H1 (cell line): ENCODE data around the gene IQCK. TPM values are rescaled to one million over a fixed set of nuclear protein-coding genes. Genes with fewer than 3 reads are reported as not detected.
A peak's percentile ranks its signal among the peaks of the same experiment; 100 is the strongest.

ENCODE experiments used
- CTCF ChIA-PET: fragments of 300-600 bp; sonication (Branson Sonifier 250); formaldehyde crosslinking; loops from one replicate; lab custom pipeline; 2021; ENCODE audit not compliant: partially characterized antibody; lab: Charles Lee
- POLR2A ChIA-PET: fragments of 300-600 bp; sonication (Branson Sonifier 250); formaldehyde crosslinking; loops from one replicate; lab custom pipeline; 2021; ENCODE audit warnings: inconsistent platforms; ENCODE audit not compliant: partially characterized antibody; lab: Charles Lee
- DNase-seq, 2 experiments: peaks; one replicate each; pipeline versions ENCODE4 v3.0.0 to v3.0.0-alpha.2; 2010 to 2022; ENCODE audit warnings: low spot score in 2 of 2, low read depth in 1 of 2, mixed read lengths in 1 of 2
- FAIRE-seq: peaks from 2 replicates; lab custom pipeline; 2011; peaks lifted over from hg19 to GRCh38; lab: Jason Lieb, UNC
- H2AFZ ChIP-seq: 2 replicates; pipeline ENCODE4 v1.8.1; 2012; ENCODE audit warnings: low read length, inconsistent platforms
- H2AK5ac ChIP-seq: 2 replicates; pipeline ENCODE4 v1.6.1; 2013; ENCODE audit warnings: low read depth, low read length
- H2BK120ac ChIP-seq: replicated peaks from 2 replicates; pipeline ENCODE3; 2013; ENCODE audit warnings: low read depth, low read length, inconsistent platforms
- H2BK12ac ChIP-seq: 2 replicates; pipeline ENCODE4 v1.6.1; 2013; ENCODE audit warnings: low read depth, low read length
- H2BK15ac ChIP-seq: 2 replicates; pipeline ENCODE4 v1.6.1; 2013; ENCODE audit warnings: low read length
- H2BK20ac ChIP-seq: 2 replicates; pipeline ENCODE4 v1.6.1; 2013; ENCODE audit warnings: low read length
- H2BK5ac ChIP-seq: 2 replicates; pipeline ENCODE4 v1.6.1; 2013; ENCODE audit warnings: low read depth, low read length
- H3K14ac ChIP-seq: 2 replicates; pipeline ENCODE4 v1.6.1; 2013; ENCODE audit warnings: inconsistent platforms; ENCODE audit not compliant: insufficient read length
- H3K18ac ChIP-seq: 2 replicates; pipeline ENCODE4 v1.6.1; 2013; ENCODE audit warnings: low read length; ENCODE audit errors: extremely low read depth
- H3K23ac ChIP-seq: 2 replicates; pipeline ENCODE4 v1.6.1; 2013; ENCODE audit warnings: inconsistent platforms; ENCODE audit not compliant: insufficient read length
- H3K23me2 ChIP-seq: 2 replicates; pipeline ENCODE4 v1.6.1; 2013; ENCODE audit warnings: low read depth, low read length
- H3K27ac ChIP-seq: 2 replicates; pipeline ENCODE4 v1.6.1; 2011; ENCODE audit warnings: low read depth, low read length, inconsistent platforms
- H3K27me3 ChIP-seq, 4 experiments: replicated peaks in 1 of 4; 1 replicate in 1 of 4; 2 replicates in 3 of 4; pipeline versions ENCODE4 v1.6.1 to v1.8.1; 2011 to 2013; ENCODE audit warnings: low read length in 3 of 4, mild to moderate bottlenecking in 3 of 4, inconsistent platforms in 2 of 4, mixed read lengths in 2 of 4, moderate library complexity in 1 of 4; ENCODE audit not compliant: control insufficient read depth in 3 of 4, insufficient read depth in 3 of 4; ENCODE audit errors: extremely low read depth in 1 of 4
- H3K36me3 ChIP-seq, 4 experiments: 2 replicates each; pipeline versions ENCODE4 v1.6.1 to v1.8.1; 2011 to 2013; ENCODE audit warnings: mild to moderate bottlenecking in 4 of 4, low read length in 3 of 4, moderate library complexity in 2 of 4, control low read depth in 1 of 4, inconsistent platforms in 1 of 4; ENCODE audit not compliant: insufficient read depth in 4 of 4, control insufficient read depth in 2 of 4
- H3K4ac ChIP-seq: replicated peaks from 2 replicates; pipeline ENCODE3; 2013; ENCODE audit warnings: low read length, low read depth, mixed read lengths, inconsistent platforms; ENCODE audit not compliant: insufficient read length
- H3K4me1 ChIP-seq, 4 experiments: replicated peaks in 1 of 4; 1 replicate in 1 of 4; 2 replicates in 3 of 4; pipeline versions ENCODE4 v1.6.1 to v1.8.1; 2011 to 2013; ENCODE audit warnings: low read length in 3 of 4, inconsistent platforms in 2 of 4, mixed read lengths in 1 of 4; ENCODE audit not compliant: insufficient read depth in 4 of 4, control insufficient read depth in 3 of 4
- H3K4me2 ChIP-seq, 2 experiments: 2 replicates each; pipeline versions ENCODE4 v1.6.1 to v1.8.1; 2011 to 2013; ENCODE audit warnings: low read depth in 2 of 2, low read length in 2 of 2, control low read depth in 1 of 2, inconsistent platforms in 1 of 2, mild to moderate bottlenecking in 1 of 2; ENCODE audit not compliant: insufficient read depth in 1 of 2
- H3K4me3 ChIP-seq, 4 experiments: fragments of 200-600, 300-600 bp in 1 of 4; sonication (generic), shearing (Covaris generic), sonication (Bioruptor Twin) in 1 of 4; 2 replicates each; pipeline versions ENCODE4 v1.5.1 to v1.8.1; 2011 to 2016; ENCODE audit warnings: low read length in 4 of 4, low read depth in 3 of 4, control low read depth in 2 of 4, inconsistent platforms in 2 of 4, mild to moderate bottlenecking in 2 of 4, mixed read lengths in 1 of 4, moderate library complexity in 1 of 4; ENCODE audit not compliant: insufficient read depth in 2 of 4; ENCODE audit errors: extremely low read depth in 1 of 4
- H3K56ac ChIP-seq: replicated peaks from 2 replicates; pipeline ENCODE3; 2013; ENCODE audit warnings: low read depth, mild to moderate bottlenecking, mixed read lengths, low read length, inconsistent platforms; ENCODE audit not compliant: insufficient read length
- H3K79me1 ChIP-seq: 2 replicates; pipeline ENCODE4 v1.6.1; 2013; ENCODE audit warnings: low read depth, low read length, control low read depth
- H3K79me2 ChIP-seq, 2 experiments: 2 replicates each; pipeline versions ENCODE4 v1.6.1 to v1.8.1; 2012 to 2013; ENCODE audit warnings: low read length in 2 of 2, mild to moderate bottlenecking in 2 of 2, inconsistent platforms in 1 of 2; ENCODE audit not compliant: insufficient read depth in 2 of 2, control insufficient read depth in 1 of 2
- H3K9ac ChIP-seq, 4 experiments: replicated peaks in 1 of 4; 1 replicate in 1 of 4; 2 replicates in 3 of 4; pipeline versions ENCODE4 v1.6.1 to v1.8.1; 2011 to 2013; ENCODE audit warnings: low read depth in 3 of 4, low read length in 3 of 4, control low read depth in 2 of 4, mild to moderate bottlenecking in 2 of 4, moderate library complexity in 2 of 4, inconsistent platforms in 1 of 4; ENCODE audit errors: extremely low read depth in 1 of 4
- H3K9me3 ChIP-seq, 2 experiments: 2 replicates each; pipeline versions ENCODE4 v1.6.1 to v1.8.1; 2012 to 2013; ENCODE audit warnings: mild to moderate bottlenecking in 2 of 2, moderate library complexity in 2 of 2, control low read depth in 1 of 2, inconsistent platforms in 1 of 2, low read depth in 1 of 2, low read length in 1 of 2, mixed read lengths in 1 of 2; ENCODE audit not compliant: insufficient read depth in 2 of 2
- H4K20me1 ChIP-seq, 2 experiments: replicated peaks in 1 of 2; 2 replicates each; pipeline versions ENCODE3 to v1.8.1; 2011 to 2013; ENCODE audit warnings: inconsistent platforms in 2 of 2, low read length in 2 of 2, mild to moderate bottlenecking in 1 of 2; ENCODE audit not compliant: insufficient read depth in 2 of 2, control insufficient read depth in 1 of 2
- H4K5ac ChIP-seq: 2 replicates; pipeline ENCODE4 v1.6.1; 2013; ENCODE audit warnings: low read length, low read depth, mixed read lengths, inconsistent platforms; ENCODE audit not compliant: insufficient read length
- H4K8ac ChIP-seq: 2 replicates; pipeline ENCODE4 v1.8.0; 2013; ENCODE audit warnings: mild to moderate bottlenecking, moderate library complexity, low read length, inconsistent platforms; ENCODE audit not compliant: insufficient read depth; ENCODE audit errors: extremely low read depth
- H4K91ac ChIP-seq: replicated peaks from 2 replicates; pipeline ENCODE3; 2013; ENCODE audit warnings: low read length, mixed read lengths, inconsistent platforms; ENCODE audit not compliant: insufficient read length
- ASH2L ChIP-seq: fragments of 200-600, 300-600 bp; sonication (generic); IDR thresholded peaks from one replicate; pipeline ENCODE4 v1.7.1; 2017; ENCODE audit warnings: low read length
- BCL11A ChIP-seq, 2 experiments: IDR thresholded peaks; one replicate each; pipeline ENCODE4 v1.6.1; 2011; ENCODE audit warnings: low read depth in 2 of 2, low read length in 2 of 2, mild to moderate bottlenecking in 2 of 2
- EGR1 ChIP-seq: IDR thresholded peaks from 2 replicates; pipeline ENCODE4 v1.6.1; 2011; ENCODE audit warnings: low read depth, low read length, borderline replicate concordance
- KDM4A ChIP-seq: IDR thresholded peaks from one replicate; pipeline ENCODE4 v1.7.1; 2012; ENCODE audit warnings: low read depth, mild to moderate bottlenecking, moderate library complexity, low read length, inconsistent platforms; ENCODE audit not compliant: severe bottlenecking
- POU5F1 ChIP-seq: IDR thresholded peaks from 2 replicates; pipeline ENCODE4 v1.6.1; 2011; ENCODE audit warnings: low read depth, mild to moderate bottlenecking, low read length, moderate library complexity
- RNF2 ChIP-seq: fragments of 200-900, 300-1000 bp; sonication (generic); IDR thresholded peaks from 2 replicates; pipeline ENCODE4 v1.7.1; 2016; ENCODE audit warnings: borderline replicate concordance, low read depth, mild to moderate bottlenecking, antibody characterized with exemption, low read length; ENCODE audit not compliant: poor library complexity, severe bottlenecking; ENCODE audit errors: missing control alignments
- SAP30 ChIP-seq: fragments of 300-600 bp; sonication (generic); IDR thresholded peaks from 2 replicates; pipeline ENCODE4 v1.7.1; 2012; ENCODE audit warnings: low read length, moderate library complexity, mild to moderate bottlenecking, inconsistent platforms; ENCODE audit not compliant: insufficient read depth, insufficient replicate concordance
- SIN3A ChIP-seq, 2 experiments: IDR thresholded peaks in 1 of 2; conservative IDR thresholded peaks in 1 of 2; 2 replicates each; pipeline ENCODE4 v1.6.1; 2011 to 2012; ENCODE audit warnings: low read length in 2 of 2, improper control_type of control experiment in 1 of 2, low read depth in 1 of 2, mild to moderate bottlenecking in 1 of 2
- TAF7 ChIP-seq: optimal IDR thresholded peaks from 2 replicates; pipeline ENCODE3; 2011; ENCODE audit warnings: low read depth, mild to moderate bottlenecking, inconsistent platforms, low read length, moderate library complexity, borderline replicate concordance
- YY1 ChIP-seq: IDR thresholded peaks from 2 replicates; pipeline ENCODE4 v1.6.1; 2011; ENCODE audit warnings: low read depth, mild to moderate bottlenecking, low read length
- WGBS, 2 experiments: shearing (Covaris generic) in 1 of 2; methylation state at CpG; one replicate each; pipeline versions ENCODE4 v1.1.6 to v1.1.7; 2013 to 2015; ENCODE audit warnings: low lambda C conversion rate in 2 of 2, mixed read lengths in 2 of 2, inconsistent platforms in 1 of 2, low coverage in 1 of 2, missing lambda C conversion rate in 1 of 2; ENCODE audit not compliant: insufficient replicate concordance in 2 of 2, insufficient coverage in 1 of 2, insufficient read length in 1 of 2; ENCODE audit errors: extremely low coverage in 1 of 2, missing lambda C conversion rate in 1 of 2; 5-methylcytosine and 5-hydroxymethylcytosine counted together
- polyA plus RNA-seq, 7 experiments: library from polyadenylated mRNA; depleted of rRNA in 3 of 7; stranded (reverse) in 5 of 7; unstranded in 2 of 7; fragments of >200 nt in 5 of 7; fragments of 200-250 nt in 2 of 7; gene quantifications; 1 replicate in 5 of 7; 2 replicates in 1 of 7; 4 replicates in 1 of 7; pipeline versions ENCODE4 v1.2.1 to v1.2.3, GENCODE V29; 2011 to 2013; ENCODE audit warnings: missing spikeins in 2 of 7, mixed read lengths in 2 of 7
- total RNA-seq: library from RNA; stranded (reverse); fragmentation: NEBNext Ultra II Directional; extraction: Animal tissue kit (Norgen Biotek cat#: 25700); gene quantifications from 2 replicates; pipeline ENCODE4 v1.2.1, GENCODE V29; 2021

The IQCK gene
- total and polyA plus RNA-seq, 2 of the 8 experiments (the other 6 are each of a cell fraction or from before 2014, with no cell fraction given): 6.2 to 9.3 TPM

- no peak overlapping the region for H3K14ac ChIP-seq
- H4K5ac ChIP-seq: peak overlapping the region; percentile 13
- no peaks in the 10 kb centered on the region for H4K20me1 ChIP-seq
- H3K79me1 ChIP-seq: peaks cover 2% of the 10 kb centered on the region; the same call in 1 of the 2 replicates
- H3K79me2 ChIP-seq: peaks cover 0 to 15% of the 10 kb centered on the region in 2 experiments; a peak in 2 of 4 replicates
- peak overlapping the region; percentile 86 for H2BK12ac ChIP-seq
- H3K4me2 ChIP-seq: peak overlapping the region in 1 of 2 experiments; percentile 20; a peak in 1 of 4 replicates
- no peak overlapping the region; the same call in 1 of the 2 replicates for H2BK15ac ChIP-seq
- no peak overlapping the region for H3K23ac ChIP-seq
- peaks cover 7% of the 10 kb centered on the region for H3K23me2 ChIP-seq
- peak; percentile 32 for FAIRE-seq
- peak overlapping the region; percentile 56; the same call in 1 of the 2 replicates for H3K27ac ChIP-seq
- DNase-seq: no peak
- ChIA-PET POLR2A (interaction anchor here (2.1 to 9.2 kb wide), 4 partner anchors 8 to 141 kb away, joined by 7 to 114 read pairs (median 12); partner anchors contain the start of genes GPRC5B, IQCK and KNOP1), CTCF (interaction anchor here (1.3 kb wide), 2 partner anchors 23 to 49 kb away, joined by 3 to 4 read pairs; no protein-coding TSS in a partner anchor)
- H3K9me3 ChIP-seq: no peaks in the 10 kb centered on the region
- no peak overlapping the region for H2AFZ ChIP-seq
- H3K4me3 ChIP-seq: no peak overlapping the region; a peak in 1 of 8 replicates
- no peak overlapping the region for H4K8ac ChIP-seq
- peak overlapping the region; percentile 91 for H3K18ac ChIP-seq
- 0 out of 2 replicates have a peak overlapping the region, but pooled peaks have one; percentile 57 for H2BK20ac ChIP-seq
- H3K36me3 ChIP-seq: peaks cover 10 to 53% (median 17%) of the 10 kb centered on the region in 4 experiments; a peak in 7 of 8 replicates
- peak overlapping the region; percentile 40 for H2BK120ac ChIP-seq
- H3K4ac ChIP-seq: peak overlapping the region; percentile 30
- H3K27me3 ChIP-seq: no peaks in the 10 kb centered on the region
- H3K56ac ChIP-seq: no peak overlapping the region
- H2AK5ac ChIP-seq: peak overlapping the region; percentile 42; the same call in 1 of the 2 replicates
- H2BK5ac ChIP-seq: peak overlapping the region; percentile 94; the same call in 1 of the 2 replicates
- TF ChIP-seq RNF2 (no peak), SIN3A (conservative IDR thresholded peaks at IDR 0.05 in 1 of 2, IDR thresholded peaks at IDR 0.05 in 1 of 2; ENCODE audit: low read depth in 1 of 2, low read length in 2 of 2) (no peak), YY1 (no peak), EGR1 (no peak), TAF7 (no peak), POU5F1 (no peak), KDM4A (no peak), SAP30 (no peak), BCL11A (IDR thresholded peaks at IDR 0.05; ENCODE audit: low read depth in 2 of 2, low read length in 2 of 2) (no peak), ASH2L (no peak)
- peak overlapping the region; percentile 50 for H4K91ac ChIP-seq
- H3K9ac ChIP-seq: no peak overlapping the region
- peaks cover 21 to 46% (median 43%) of the 10 kb centered on the region in 4 experiments for H3K4me1 ChIP-seq
- 92% methylated on average over 9 of the region's 9 CpGs; no CpG with 5 or more reads in 1 of the 2 experiments for WGBS, 2 experiments
Observed at GRCh38 chr16:19859166-19859565, 141.1 kb downstream of the IQCK start.
